ENCODE data around the gene PDE4B. TPM values are rescaled to one million over a fixed set of nuclear protein-coding genes. Genes with fewer than 3 reads are reported as not detected.

PDE4B gene
- polyA plus RNA-seq, 1 donor (not counting 4 experiments of a cell fraction or from before 2014, with no cell fraction given) = 0.29 TPM

- Histone ChIP-seq H3K4me2 (ENCODE audit: control insufficient read depth, extremely low read depth, insufficient read depth, low read depth, low read length) (no peak overlapping the region), H3K9me3 (ENCODE audit: control insufficient read depth, low read depth, low read length) (no peaks in the 10 kb centered on the region), H3K36me3 (ENCODE audit: control insufficient read depth in 2 of 2, extremely low read depth in 1 of 2, insufficient read depth in 2 of 2, low read length in 2 of 2) (no peaks in the 10 kb centered on the region), H2AFZ (ENCODE audit: control insufficient read depth, low read length) (no peak overlapping the region), H3K4me1 (ENCODE audit: control insufficient read depth, extremely low read depth, insufficient read depth, low read length) (no peaks in the 10 kb centered on the region), H3K79me2 (ENCODE audit: control insufficient read depth, insufficient read depth, low read length) (no peaks in the 10 kb centered on the region), H4K20me1 (ENCODE audit: control insufficient read depth, extremely low read depth, insufficient read depth, low read length) (no peaks in the 10 kb centered on the region), H3K9ac (ENCODE audit: control insufficient read depth, extremely low read depth, insufficient read depth, low read length) (no peak overlapping the region), H3K9me1 (ENCODE audit: control insufficient read depth, extremely low read depth, insufficient read depth, low read length) (no peaks in the 10 kb centered on the region), H3K4me3 (ENCODE audit: control insufficient read depth in 2 of 3, extremely low read depth in 1 of 3, insufficient read depth in 2 of 3, low read depth in 1 of 3, low read length in 3 of 3) (no peak overlapping the region), H3K27ac (ENCODE audit: control insufficient read depth, insufficient read depth, low read length) (no peak overlapping the region), H3K27me3 (ENCODE audit: control insufficient read depth, extremely low read depth, insufficient read depth, low read length) (no peaks in the 10 kb centered on the region)
- no peak for TF ChIP-seq CTCF (optimal IDR thresholded peaks at IDR 0.05 in 1 of 3, IDR thresholded peaks at IDR 0.05 in 1 of 3, conservative IDR thresholded peaks at IDR 0.05 in 1 of 3; ENCODE audit: extremely low read depth in 1 of 3, insufficient read depth in 2 of 3, low read length in 3 of 3)
- TF ChIP-seq EZH2 (IDR thresholded peaks at IDR 0.05; ENCODE audit: low read length) = no peak
- DNase-seq (ENCODE audit: low read depth, low spot score) (no peak), FAIRE-seq (no peak)
- dilution Hi-C loops (cut with MboI; ENCODE audit: extremely low pct_ligation_motif_present, low sequenced_read_pairs) = no loop called here
These were observed 253.7 kb downstream of the PDE4B start for GRCh38 chr1:66046415-66046814.

- Histone ChIP-seq H3K9ac (ENCODE audit: control insufficient read depth, extremely low read depth, insufficient read depth, low read length) (no peak overlapping the region), H3K4me1 (ENCODE audit: control insufficient read depth, extremely low read depth, insufficient read depth, low read length) (no peaks in the 10 kb centered on the region), H3K27ac (ENCODE audit: control insufficient read depth, insufficient read depth, low read length) (no peak overlapping the region), H3K4me3 (ENCODE audit: control insufficient read depth in 2 of 3, extremely low read depth in 1 of 3, insufficient read depth in 2 of 3, low read depth in 1 of 3, low read length in 3 of 3) (no peak overlapping the region), H4K20me1 (ENCODE audit: control insufficient read depth, extremely low read depth, insufficient read depth, low read length) (no peaks in the 10 kb centered on the region), H3K36me3 (ENCODE audit: control insufficient read depth in 2 of 2, extremely low read depth in 1 of 2, insufficient read depth in 2 of 2, low read length in 2 of 2) (no peaks in the 10 kb centered on the region), H3K4me2 (ENCODE audit: control insufficient read depth, extremely low read depth, insufficient read depth, low read depth, low read length) (no peak overlapping the region), H3K79me2 (ENCODE audit: control insufficient read depth, insufficient read depth, low read length) (no peaks in the 10 kb centered on the region), H3K9me3 (ENCODE audit: control insufficient read depth, low read depth, low read length) (no peaks in the 10 kb centered on the region), H3K27me3 (ENCODE audit: control insufficient read depth, extremely low read depth, insufficient read depth, low read length) (no peaks in the 10 kb centered on the region), H3K9me1 (ENCODE audit: control insufficient read depth, extremely low read depth, insufficient read depth, low read length) (no peaks in the 10 kb centered on the region), H2AFZ (ENCODE audit: control insufficient read depth, low read length) (no peak overlapping the region)
- DNase-seq (ENCODE audit: low read depth, low spot score) = no peak
- dilution Hi-C loops (cut with MboI; ENCODE audit: extremely low pct_ligation_motif_present, low sequenced_read_pairs) = no loop called here
- no peak for TF ChIP-seq CTCF (optimal IDR thresholded peaks at IDR 0.05 in 1 of 3, IDR thresholded peaks at IDR 0.05 in 1 of 3, conservative IDR thresholded peaks at IDR 0.05 in 1 of 3; ENCODE audit: extremely low read depth in 1 of 3, insufficient read depth in 2 of 3, low read length in 3 of 3)
- no peak for TF ChIP-seq EZH2 (IDR thresholded peaks at IDR 0.05; ENCODE audit: low read length)
- FAIRE-seq = no peak
These were observed 255.3 kb downstream of the PDE4B start for GRCh38 chr1:66048011-66048410.

Measured in keratinocyte (primary cell).